IMR-90 (cell line): ENCODE data around the gene TUBD1.
A peak's percentile ranks its signal among the peaks of the same experiment; 100 is the strongest.

Source experiments
- BHLHE40 ChIP-seq: fragments of 150-350 bp; IDR thresholded peaks from 2 replicates; pipeline ENCODE4 v1.6.1; 2016; ENCODE audit warnings: mild to moderate bottlenecking, low read depth, low read length
- CTCF ChIP-seq: conservative IDR thresholded peaks from 2 replicates; pipeline ENCODE4 v1.5.1; 2012; ENCODE audit warnings: mild to moderate bottlenecking, low read depth, low read length, improper control_type of control experiment
- MAFK ChIP-seq: IDR thresholded peaks from 2 replicates; pipeline ENCODE4 v1.6.1; 2012; ENCODE audit warnings: low read depth, low read length, improper control_type of control experiment
- POLR2A ChIP-seq: IDR thresholded peaks from 2 replicates; pipeline ENCODE4 v1.6.1; 2012; ENCODE audit warnings: mild to moderate bottlenecking, low read depth, low read length
- RAD21 ChIP-seq: IDR thresholded peaks from 2 replicates; pipeline ENCODE4 v1.6.1; 2012; ENCODE audit warnings: low read length, improper control_type of control experiment
- SMC3 ChIP-seq: fragments of 150-350 bp; IDR thresholded peaks from 2 replicates; pipeline ENCODE4 v1.6.1; 2016; ENCODE audit warnings: low read depth, mild to moderate bottlenecking, antibody characterized with exemption, low read length, moderate library complexity

- TF ChIP-seq CTCF: no peak
- no peak for TF ChIP-seq MAFK
- no peak for TF ChIP-seq RAD21
- peak; percentile 64; the same call in 1 of the 2 replicates for TF ChIP-seq POLR2A
- no peak for TF ChIP-seq BHLHE40
- TF ChIP-seq SMC3: no peak
These were observed 356 bp downstream of the TUBD1 start for GRCh38 chr17:59892251-59892923.
